Activated CD4-positive, alpha-beta T cell treated with anti-CD3 and anti-CD28 coated beads for 4 hours (primary cell): Measurements from ENCODE around the gene HAX1.
"Not testable (repeated sequence)": the region's sequence is repeated elsewhere in the genome, so short reads cannot be mapped to it uniquely, and the experiment has no call there.

ENCODE experiments used
- DNase-seq, 2 donors: peaks; one replicate each; pipeline ENCODE4 v3.0.0-alpha.2; 2020

Gene HAX1

GRCh38 chr1:154272217-154272998, at the start of gene HAX1:
Gene HAX1 (plus strand): TSS chr1:154272629. CDS start chr1:154272724, 95 bp downstream.
- peak; percentile 96 to 98 for DNase-seq

GRCh38 chr1:154222918-154223317, 49.5 kb upstream of the HAX1 start:
- no peak for DNase-seq

- no peak for DNase-seq
Measured at GRCh38 chr1:154223621-154224020, 48.8 kb upstream of the HAX1 start.

GRCh38 chr1:154225370-154225769, 47.1 kb upstream of the HAX1 start:
- DNase-seq, result no peak

GRCh38 chr1:154231112-154231511, 41.3 kb upstream of the HAX1 start:
- not testable (repeated sequence) for DNase-seq

GRCh38 chr1:154233127-154233526, 39.3 kb upstream of the HAX1 start:
- not testable (repeated sequence) for DNase-seq

GRCh38 chr1:154236855-154237254, 35.6 kb upstream of the HAX1 start:
- DNase-seq, result no peak

GRCh38 chr1:154237435-154237834, 35.0 kb upstream of the HAX1 start:
- DNase-seq, result no peak

GRCh38 chr1:154237880-154238506, 34.4 kb upstream of the HAX1 start:
- DNase-seq, result no peak

GRCh38 chr1:154239491-154239890, 32.9 kb upstream of the HAX1 start:
- no peak for DNase-seq

- no peak for DNase-seq
Measured at GRCh38 chr1:154240294-154240833, 32.1 kb upstream of the HAX1 start.

GRCh38 chr1:154241703-154242351, 30.6 kb upstream of the HAX1 start:
- DNase-seq, result no peak

GRCh38 chr1:154253671-154254070, 18.8 kb upstream of the HAX1 start:
- no peak for DNase-seq

GRCh38 chr1:154256686-154257085, 15.7 kb upstream of the HAX1 start:
- no peak for DNase-seq

- DNase-seq, result no peak
Measured at GRCh38 chr1:154258784-154259183, 13.6 kb upstream of the HAX1 start.

GRCh38 chr1:154260127-154260526, 12.3 kb upstream of the HAX1 start:
- DNase-seq, result no peak

- no peak for DNase-seq
Measured at GRCh38 chr1:154263465-154264332, 8.7 kb upstream of the HAX1 start.

- DNase-seq, result no peak
Measured at GRCh38 chr1:154264454-154264853, 8.0 kb upstream of the HAX1 start.

GRCh38 chr1:154265586-154265985, 6.8 kb upstream of the HAX1 start:
- no peak for DNase-seq

- no peak for DNase-seq
Measured at GRCh38 chr1:154270833-154271232, 1.6 kb upstream of the HAX1 start.

- DNase-seq, result no peak
Measured at GRCh38 chr1:154272999-154273563, 652 bp downstream of the HAX1 start.

- DNase-seq, result peak in 1 of 2 donors; percentile 19
Measured at GRCh38 chr1:154276797-154277196, 4.4 kb downstream of the HAX1 start.
